H9 (cell line): ENCODE results near the gene HHIPL2. TPM values are rescaled to one million over a fixed set of nuclear protein-coding genes. Genes with fewer than 3 reads are reported as not detected.

Source experiments
- DNase-seq: peaks from one replicate; pipeline ENCODE4 v3.0.0-alpha.2; 2017
- H2AFZ ChIP-seq: one replicate; pipeline ENCODE4 v1.6.1; 2013; ENCODE audit warnings: mild to moderate bottlenecking, low read length, control low read depth, moderate library complexity
- H2AK5ac ChIP-seq: 2 replicates; pipeline ENCODE4 v1.6.1; 2013; ENCODE audit warnings: low read length, control low read depth, mixed read lengths; ENCODE audit not compliant: insufficient read length
- H2BK120ac ChIP-seq: one replicate; pipeline ENCODE4 v1.6.1; 2013; ENCODE audit warnings: low read depth, mild to moderate bottlenecking, low read length, control low read depth, inconsistent platforms; ENCODE audit not compliant: poor library complexity, severe bottlenecking
- H2BK12ac ChIP-seq: 2 replicates; pipeline ENCODE4 v1.6.1; 2013; ENCODE audit warnings: low read length, control low read depth, mixed read lengths, low read depth; ENCODE audit not compliant: insufficient read length
- H2BK15ac ChIP-seq: 2 replicates; pipeline ENCODE4 v1.6.1; 2013; ENCODE audit warnings: low read depth, low read length, control low read depth
- H2BK20ac ChIP-seq: one replicate; pipeline ENCODE4 v1.6.1; 2013; ENCODE audit warnings: low read depth, mild to moderate bottlenecking, low read length, control low read depth, inconsistent platforms; ENCODE audit not compliant: poor library complexity, severe bottlenecking
- H2BK5ac ChIP-seq: 2 replicates; pipeline ENCODE4 v1.6.1; 2013; ENCODE audit warnings: low read length, control low read depth, mixed read lengths; ENCODE audit not compliant: insufficient read length
- H3K14ac ChIP-seq: 2 replicates; pipeline ENCODE4 v1.6.1; 2013; ENCODE audit warnings: low read length, control low read depth; ENCODE audit not compliant: insufficient read depth
- H3K18ac ChIP-seq: 2 replicates; pipeline ENCODE4 v1.6.1; 2013; ENCODE audit warnings: low read depth, mild to moderate bottlenecking, mixed read lengths, low read length, control low read depth; ENCODE audit not compliant: insufficient read length
- H3K23ac ChIP-seq: 2 replicates; pipeline ENCODE4 v1.6.1; 2013; ENCODE audit warnings: low read length, control low read depth, mixed read lengths, low read depth; ENCODE audit not compliant: insufficient read length
- H3K23me2 ChIP-seq: 2 replicates; pipeline ENCODE4 v1.6.1; 2013; ENCODE audit warnings: low read depth, mild to moderate bottlenecking, mixed read lengths, low read length, control low read depth; ENCODE audit not compliant: insufficient read length, poor library complexity, severe bottlenecking
- H3K27ac ChIP-seq: 2 replicates; pipeline ENCODE4 v1.5.1; 2013; ENCODE audit warnings: low read length, control low read depth, mixed read lengths, low read depth; ENCODE audit not compliant: insufficient read length
- H3K27me3 ChIP-seq: 2 replicates; pipeline ENCODE4 v1.6.1; 2013; ENCODE audit warnings: low read length, control low read depth, inconsistent platforms; ENCODE audit not compliant: insufficient read depth
- H3K4ac ChIP-seq: 2 replicates; pipeline ENCODE4 v1.6.1; 2013; ENCODE audit warnings: low read depth, mild to moderate bottlenecking, control low read depth, inconsistent platforms, low read length, moderate library complexity
- H3K4me1 ChIP-seq: 2 replicates; pipeline ENCODE4 v1.6.1; 2013; ENCODE audit warnings: low read length, control low read depth, inconsistent platforms; ENCODE audit not compliant: insufficient read depth
- H3K4me2 ChIP-seq: 2 replicates; pipeline ENCODE4 v1.6.1; 2013; ENCODE audit warnings: low read length, control low read depth, mixed read lengths; ENCODE audit not compliant: insufficient read length, insufficient read depth
- H3K56ac ChIP-seq: 2 replicates; pipeline ENCODE4 v1.6.1; 2013; ENCODE audit warnings: low read depth, mild to moderate bottlenecking, mixed read lengths, low read length, control low read depth; ENCODE audit not compliant: insufficient read length
- H3K79me1 ChIP-seq: 2 replicates; pipeline ENCODE4 v1.6.1; 2013; ENCODE audit warnings: low read depth, mild to moderate bottlenecking, moderate library complexity, low read length, control low read depth, inconsistent platforms; ENCODE audit not compliant: insufficient read depth, poor library complexity, severe bottlenecking
- H3K79me2 ChIP-seq: 2 replicates; pipeline ENCODE4 v1.6.1; 2013; ENCODE audit warnings: low read length, control low read depth, inconsistent platforms; ENCODE audit not compliant: insufficient read depth
- H3K9ac ChIP-seq: 2 replicates; pipeline ENCODE4 v1.6.1; 2013; ENCODE audit warnings: low read length, control low read depth, mixed read lengths; ENCODE audit not compliant: insufficient read length; ENCODE audit errors: extremely low read depth
- H3K9me3 ChIP-seq: one replicate; pipeline ENCODE4 v1.6.1; 2013; ENCODE audit warnings: low read depth, low read length, inconsistent platforms; ENCODE audit not compliant: control insufficient read depth
- H3T11ph ChIP-seq: one replicate; pipeline ENCODE4 v1.6.1; 2013; ENCODE audit warnings: mild to moderate bottlenecking, low read length, control low read depth, inconsistent platforms
- H4K20me1 ChIP-seq: one replicate; pipeline ENCODE4 v1.6.1; 2013; ENCODE audit not compliant: control insufficient read depth, insufficient read length, insufficient read depth
- H4K5ac ChIP-seq: 2 replicates; pipeline ENCODE4 v1.6.1; 2013; ENCODE audit warnings: low read depth, mild to moderate bottlenecking, mixed read lengths, low read length, control low read depth; ENCODE audit not compliant: insufficient read length
- H4K8ac ChIP-seq: replicated peaks from 2 replicates; pipeline ENCODE4 v1.6.1; 2013; ENCODE audit warnings: low read length, control low read depth, mixed read lengths, low read depth; ENCODE audit not compliant: insufficient read length
- H4K91ac ChIP-seq: 2 replicates; pipeline ENCODE4 v1.6.1; 2013; ENCODE audit warnings: low read depth, mild to moderate bottlenecking, moderate library complexity, mixed read lengths, low read length, control low read depth; ENCODE audit not compliant: insufficient read length
- H3K27ac Mint-ChIP-seq, 3 experiments: 2 replicates in 2 of 3; 3 replicates in 1 of 3; pipeline ENCODE4 v1.8.0; 2020 to 2021; ENCODE audit warnings: mixed read lengths in 3 of 3, mild to moderate bottlenecking in 1 of 3, moderate library complexity in 1 of 3
- H3K27me3 Mint-ChIP-seq: 2 replicates; pipeline ENCODE4 v1.8.0; 2021; ENCODE audit warnings: low read depth, mild to moderate bottlenecking, moderate library complexity, mixed read lengths
- H3K36me3 Mint-ChIP-seq, 3 experiments: 2 replicates in 2 of 3; 3 replicates in 1 of 3; pipeline ENCODE4 v1.8.0; 2020 to 2021; ENCODE audit warnings: low read depth in 3 of 3, mixed read lengths in 3 of 3; ENCODE audit not compliant: insufficient read depth in 1 of 3
- H3K4me1 Mint-ChIP-seq, 2 experiments: 2 replicates each; pipeline ENCODE4 v1.8.0; 2020; ENCODE audit warnings: mixed read lengths in 2 of 2
- H3K4me3 Mint-ChIP-seq, 2 experiments: 2 replicates in 1 of 2; 3 replicates in 1 of 2; pipeline ENCODE4 v1.8.0; 2020 to 2021; ENCODE audit warnings: mild to moderate bottlenecking in 2 of 2, mixed read lengths in 2 of 2, moderate library complexity in 1 of 2
- H3K9me3 Mint-ChIP-seq, 2 experiments: 2 replicates in 1 of 2; 3 replicates in 1 of 2; pipeline ENCODE4 v1.8.0; 2020; ENCODE audit warnings: mild to moderate bottlenecking in 2 of 2, mixed read lengths in 2 of 2, moderate library complexity in 1 of 2
- CTCF ChIP-seq: fragments of 200-600 bp; sonication (generic); conservative IDR thresholded peaks from 3 replicates; pipeline ENCODE4 v1.8.0; 2021; ENCODE audit warnings: antibody characterized with exemption, mild to moderate bottlenecking
- WGBS: extraction: QIAGEN DNeasy Blood & Tissue Kit; methylation state at CpG from one replicate; pipeline ENCODE4 v1.1.7; 2013; ENCODE audit warnings: missing lambda C conversion rate, low lambda C conversion rate, mixed read lengths; ENCODE audit not compliant: insufficient read length; ENCODE audit errors: extremely low coverage; 5-methylcytosine and 5-hydroxymethylcytosine counted together
- total RNA-seq: library from RNA; stranded (reverse); gene quantifications from 2 replicates; pipeline ENCODE4 v1.2.1, GENCODE V29; 2021

Gene HHIPL2
- total RNA-seq, 1 experiment from 2014 or later: 0.39 TPM

- no peaks in the 10 kb centered on the region for H3K9me3 ChIP-seq
- H4K91ac ChIP-seq: no peak overlapping the region
- H3K4ac ChIP-seq: no peak overlapping the region
- H2AFZ ChIP-seq: no peak overlapping the region
- H4K8ac ChIP-seq: no peak overlapping the region
- no peak overlapping the region for H3K14ac ChIP-seq
- H3K4me3 Mint-ChIP-seq: no peak overlapping the region
- no peak overlapping the region for H3T11ph ChIP-seq
- H3K9ac ChIP-seq: no peak overlapping the region
- peaks cover 11 to 49% (median 41%) of the 10 kb centered on the region in 3 experiments; a peak in 6 of 7 replicates for H3K36me3 Mint-ChIP-seq
- no peaks in the 10 kb centered on the region for H3K9me3 Mint-ChIP-seq
- H3K4me2 ChIP-seq: no peak overlapping the region
- no peak overlapping the region for H3K27ac Mint-ChIP-seq
- no peak overlapping the region for H2AK5ac ChIP-seq
- no peaks in the 10 kb centered on the region for H3K23me2 ChIP-seq
- no peak overlapping the region for H2BK120ac ChIP-seq
- no peaks in the 10 kb centered on the region for H3K4me1 Mint-ChIP-seq
- H4K5ac ChIP-seq: no peak overlapping the region
- no peak overlapping the region for H2BK12ac ChIP-seq
- no peak overlapping the region for H2BK20ac ChIP-seq
- no peaks in the 10 kb centered on the region for H3K79me1 ChIP-seq
- no peaks in the 10 kb centered on the region for H3K27me3 Mint-ChIP-seq
- TF ChIP-seq CTCF: no peak
- DNase-seq: no peak
- no peak overlapping the region for H3K56ac ChIP-seq
- no peak overlapping the region for H2BK15ac ChIP-seq
- no peaks in the 10 kb centered on the region for H3K4me1 ChIP-seq
- H3K27ac ChIP-seq: no peak overlapping the region
- H3K79me2 ChIP-seq: no peaks in the 10 kb centered on the region; the same call in 1 of the 2 replicates
- no peak overlapping the region for H3K23ac ChIP-seq
- H4K20me1 ChIP-seq: no peaks in the 10 kb centered on the region
- WGBS: no CpG with 5 or more reads among the region's 4 CpGs
- H3K27me3 ChIP-seq: no peaks in the 10 kb centered on the region
- H2BK5ac ChIP-seq: no peak overlapping the region
- H3K18ac ChIP-seq: no peak overlapping the region
Observed at GRCh38 chr1:222582099-222582774, 34.3 kb upstream of the HHIPL2 start.
